K562 (cell line): ENCODE data around the gene KNDC1. TPM values are rescaled to one million over a fixed set of nuclear protein-coding genes. Genes with fewer than 3 reads are reported as not detected.

Source experiments
- AFF4 ChIP-seq: sonication (generic); formaldehyde crosslinking; IDR thresholded peaks from 2 replicates; pipeline ENCODE4 v1.8.0; 2023; ENCODE audit warnings: mild to moderate bottlenecking, missing genetic modification reagents
- ATF1 ChIP-seq, 2 experiments: fragments of 450-650 bp in 1 of 2; IDR thresholded peaks; 2 replicates each; pipeline ENCODE4 v1.6.1; 2016; ENCODE audit warnings: missing compliant biosample characterization in 1 of 2, missing genetic modification characterization in 1 of 2
- BRF1 ChIP-seq: IDR thresholded peaks from 3 replicates; pipeline ENCODE4 v1.6.1; 2011; ENCODE audit warnings: borderline replicate concordance, mild to moderate bottlenecking; ENCODE audit not compliant: insufficient read length; ENCODE audit errors: extremely low read depth
- CREM ChIP-seq: IDR thresholded peaks from 2 replicates; pipeline ENCODE4 v1.6.1; 2014; ENCODE audit warnings: antibody characterized with exemption, low read depth
- CTCF ChIP-seq, 3 experiments: IDR thresholded peaks in 2 of 3; conservative IDR thresholded peaks in 1 of 3; 2 replicates each; pipeline ENCODE4 v1.5.1; 2011 to 2012; ENCODE audit warnings: low read length in 3 of 3, mild to moderate bottlenecking in 3 of 3, control low read depth in 2 of 3, improper control_type of control experiment in 1 of 3, inconsistent platforms in 1 of 3, low read depth in 1 of 3, mixed read lengths in 1 of 3, moderate library complexity in 1 of 3; ENCODE audit not compliant: insufficient read depth in 2 of 3
- GTF2F1 ChIP-seq: IDR thresholded peaks from 2 replicates; pipeline ENCODE4 v1.6.1; 2011; ENCODE audit warnings: low read depth, low read length, improper control_type of control experiment
- MAZ ChIP-seq, 2 experiments: fragments of 450-650 bp in 1 of 2; sonication (generic) in 1 of 2; formaldehyde crosslinking; IDR thresholded peaks in 1 of 2; conservative IDR thresholded peaks in 1 of 2; 2 replicates each; pipeline versions ENCODE4 v1.4.0 to v1.5.0; 2020; ENCODE audit warnings: mild to moderate bottlenecking in 1 of 2, missing genetic modification reagents in 1 of 2
- MNT ChIP-seq, 2 experiments: fragments of 450-650 bp; conservative IDR thresholded peaks; 2 replicates each; pipeline ENCODE4 v1.6.1; 2017; ENCODE audit warnings: mild to moderate bottlenecking in 2 of 2, moderate library complexity in 2 of 2
- SMARCA4 ChIP-seq: fragments of 450-650 bp; IDR thresholded peaks from 2 replicates; pipeline ENCODE4 v1.6.1; 2016
- SP1 ChIP-seq: sonication (generic); formaldehyde crosslinking; IDR thresholded peaks from 2 replicates; pipeline ENCODE4 v1.8.1; 2022; ENCODE audit warnings: mild to moderate bottlenecking, missing genetic modification reagents
- TEAD4 ChIP-seq, 2 experiments: sonication (generic) in 1 of 2; formaldehyde crosslinking in 1 of 2; IDR thresholded peaks; 2 replicates each; pipeline versions ENCODE4 v1.6.1 to v1.8.0; 2012 to 2022; ENCODE audit warnings: borderline replicate concordance in 1 of 2, inconsistent platforms in 1 of 2, low read length in 1 of 2, mild to moderate bottlenecking in 1 of 2, missing genetic modification reagents in 1 of 2
- VEZF1 ChIP-seq: fragments of 200-800 bp; sonication (Bioruptor generic); IDR thresholded peaks from 2 replicates; pipeline ENCODE4 v1.6.1; 2017; ENCODE audit warnings: missing genetic modification characterization, missing compliant biosample characterization
- polyA plus RNA-seq, 8 experiments: library from polyadenylated mRNA; depleted of rRNA in 4 of 8; stranded (reverse) in 5 of 8; unstranded in 3 of 8; fragments of >200 nt; fragmentation: Nextera tagmentation in 2 of 8; fragmentation: Illumina TruSeq in 1 of 8; extraction: Ambion mirVana in 2 of 8; extraction: Trizol in 1 of 8; gene quantifications; 2 replicates each; pipeline versions ENCODE4 v1.2.1 to v1.2.3, GENCODE V29; 2011 to 2014; ENCODE audit warnings: inconsistent platforms in 1 of 8, missing spikeins in 1 of 8
- total RNA-seq, 7 experiments: library from RNA; depleted of rRNA in 6 of 7; stranded (reverse); fragments of >200 nt in 6 of 7; fragmentation: Illumina TruSeq in 2 of 7; extraction: Trizol in 2 of 7; gene quantifications; 2 replicates each; pipeline versions ENCODE4 v1.2.1 to v1.2.3, GENCODE V29; 2011 to 2021; ENCODE audit warnings: low replicate concordance in 1 of 7

Gene KNDC1
- total and polyA plus RNA-seq, 9 of the 15 experiments (the other 6 are each of a cell fraction or from before 2014, with no cell fraction given), result 0.07 to 0.26 (median 0.11) TPM; not detected in 6

GRCh38 chr10:133274751-133275683 is 115.0 kb downstream of the KNDC1 start (continued):
- TF ChIP-seq CTCF (IDR thresholded peaks at IDR 0.05 in 2 of 3, conservative IDR thresholded peaks at IDR 0.05 in 1 of 3; ENCODE audit: insufficient read depth in 2 of 3, low read depth in 1 of 3, low read length in 3 of 3) (0 out of 6 replicates have a peak, but pooled peaks of 1 of the 3 experiments have one; percentile 13), ATF1 (CRISPR knock-in tag; IDR thresholded peaks at IDR 0.05) (no peak), ATF1 (tag; IDR thresholded peaks at IDR 0.05) (peak; percentile 37; the same call in 1 of the 2 replicates), BRF1 (no peak), CREM (peak; percentile 73), AFF4 (0 out of 2 replicates have a peak, but pooled peaks have one; percentile 26), TEAD4 (IDR thresholded peaks at IDR 0.05; ENCODE audit: low read length) (peak; percentile 59; the same call in 1 of the 2 replicates), TEAD4 (CRISPR knock-in tag; IDR thresholded peaks at IDR 0.05; ENCODE audit: borderline replicate concordance) (no peak), GTF2F1 (no peak), MAZ (CRISPR knock-in tag; conservative IDR thresholded peaks at IDR 0.05 in 1 of 2, IDR thresholded peaks at IDR 0.05 in 1 of 2) (0 out of 4 replicates have a peak, but pooled peaks of 1 of the 2 experiments have one; percentile 34), MNT (conservative IDR thresholded peaks at IDR 0.05) (0 out of 4 replicates have a peak, but pooled peaks of 1 of the 2 experiments have one; percentile 21), SP1 (no peak), SMARCA4 (0 out of 2 replicates have a peak, but pooled peaks have one; percentile 37), VEZF1 (peak; percentile 91)
